CD14-positive monocyte (primary cell): Measurements from ENCODE around the gene GAS5. TPM values are rescaled to one million over a fixed set of nuclear protein-coding genes. Genes with fewer than 3 reads are reported as not detected.

Experiments
- DNase-seq, 3 donors: peaks; one replicate each; pipeline ENCODE4 v3.0.0-alpha.2; 2011 to 2022
- H2AFZ ChIP-seq: 2 replicates; pipeline ENCODE4 v1.6.0; 2012; ENCODE audit warnings: mild to moderate bottlenecking, low read depth, low read length, inconsistent platforms; ENCODE audit not compliant: insufficient read depth, poor library complexity, severe bottlenecking
- H3K27ac ChIP-seq, 2 donors: 1 replicate in 1 of 2; 2 replicates in 1 of 2; pipeline ENCODE4 v1.5.1; 2012 to 2013; ENCODE audit warnings: low read length in 2 of 2, control low read depth in 1 of 2, inconsistent platforms in 1 of 2, low read depth in 1 of 2, mild to moderate bottlenecking in 1 of 2
- H3K27me3 ChIP-seq, 2 donors: one replicate each; pipeline versions ENCODE4 v1.6.0 to v1.6.1; 2011 to 2013; ENCODE audit warnings: low read length in 2 of 2; ENCODE audit not compliant: control insufficient read depth in 2 of 2, insufficient read depth in 2 of 2
- H3K36me3 ChIP-seq, 2 donors: replicated peaks in 1 of 2; 1 replicate in 1 of 2; 2 replicates in 1 of 2; pipeline versions ENCODE4 v1.5.1 to v1.6.1; 2012 to 2013; ENCODE audit warnings: low read length in 2 of 2, control low read depth in 1 of 2, inconsistent platforms in 1 of 2, mild to moderate bottlenecking in 1 of 2; ENCODE audit not compliant: insufficient read depth in 2 of 2, control insufficient read depth in 1 of 2
- H3K4me1 ChIP-seq, 2 donors: 1 replicate in 1 of 2; 2 replicates in 1 of 2; pipeline versions ENCODE4 v1.5.1 to v1.6.1; 2012 to 2013; ENCODE audit warnings: low read length in 2 of 2, control low read depth in 1 of 2, inconsistent platforms in 1 of 2, mild to moderate bottlenecking in 1 of 2, moderate library complexity in 1 of 2; ENCODE audit not compliant: insufficient read depth in 2 of 2, control insufficient read depth in 1 of 2
- H3K4me2 ChIP-seq: replicated peaks from 2 replicates; pipeline ENCODE3; 2012; ENCODE audit warnings: low read length, moderate library complexity, mild to moderate bottlenecking; ENCODE audit not compliant: poor library complexity, severe bottlenecking; ENCODE audit errors: extremely low read depth
- H3K4me3 ChIP-seq, 3 experiments: fragments of 200-600 bp in 1 of 3; sonication (generic) in 1 of 3; replicated peaks in 1 of 3; 1 replicate in 2 of 3; 2 replicates in 1 of 3; pipeline ENCODE4 v1.5.1; 2011 to 2013; ENCODE audit warnings: low read length in 3 of 3, mild to moderate bottlenecking in 3 of 3, control low read depth in 2 of 3, low read depth in 2 of 3, inconsistent platforms in 1 of 3, moderate library complexity in 1 of 3
- H3K79me2 ChIP-seq: 2 replicates; pipeline ENCODE4 v1.6.0; 2012; ENCODE audit warnings: mild to moderate bottlenecking, control low read depth, inconsistent platforms, low read length, moderate library complexity; ENCODE audit not compliant: insufficient read depth
- H3K9ac ChIP-seq: 2 replicates; pipeline ENCODE4 v1.6.0; 2017; ENCODE audit warnings: low read length, mild to moderate bottlenecking; ENCODE audit not compliant: insufficient read depth, poor library complexity, severe bottlenecking
- H3K9me3 ChIP-seq, 2 donors: replicated peaks in 1 of 2; 1 replicate in 1 of 2; 2 replicates in 1 of 2; pipeline versions ENCODE4 v1.5.1 to v1.6.1; 2012 to 2013; ENCODE audit warnings: low read length in 2 of 2, control low read depth in 1 of 2; ENCODE audit not compliant: control insufficient read depth in 1 of 2, insufficient read depth in 1 of 2
- H4K20me1 ChIP-seq: 2 replicates; pipeline ENCODE4 v1.6.0; 2012; ENCODE audit warnings: mild to moderate bottlenecking, low read length, control low read depth, moderate library complexity; ENCODE audit not compliant: insufficient read depth
- H3K27ac Mint-ChIP-seq, 7 donors: one replicate each; pipeline ENCODE4 v1.8.0; 2020; ENCODE audit warnings: mild to moderate bottlenecking in 7 of 7, mixed read lengths in 7 of 7, moderate library complexity in 6 of 7, inconsistent platforms in 2 of 7
- H3K27me3 Mint-ChIP-seq, 3 donors: one replicate each; pipeline ENCODE4 v1.8.0; 2021 to 2022; ENCODE audit warnings: low read depth in 3 of 3, mild to moderate bottlenecking in 3 of 3, mixed read lengths in 3 of 3, moderate library complexity in 3 of 3, inconsistent platforms in 1 of 3
- H3K36me3 Mint-ChIP-seq, 2 donors: one replicate each; pipeline ENCODE4 v1.8.0; 2020; ENCODE audit warnings: mixed read lengths in 2 of 2, inconsistent platforms in 1 of 2, mild to moderate bottlenecking in 1 of 2
- H3K4me1 Mint-ChIP-seq: one replicate; pipeline ENCODE4 v1.8.0; 2020; ENCODE audit warnings: mild to moderate bottlenecking, mixed read lengths
- H3K4me3 Mint-ChIP-seq, 2 donors: one replicate each; pipeline ENCODE4 v1.8.0; 2020; ENCODE audit warnings: mild to moderate bottlenecking in 2 of 2, mixed read lengths in 2 of 2, moderate library complexity in 1 of 2
- H3K9me3 Mint-ChIP-seq, 7 donors: one replicate each; pipeline ENCODE4 v1.8.0; 2020 to 2022; ENCODE audit warnings: mixed read lengths in 7 of 7, mild to moderate bottlenecking in 6 of 7, moderate library complexity in 6 of 7, inconsistent platforms in 2 of 7
- WGBS: methylation state at CpG from one replicate; pipeline ENCODE4 v1.1.5; 2013; ENCODE audit warnings: missing lambda C conversion rate; ENCODE audit not compliant: insufficient coverage; 5-methylcytosine and 5-hydroxymethylcytosine counted together
- intact Hi-C, 2 donors: fragments of 100-400 bp; cut with micrococcal nuclease; formaldehyde crosslinking; loops; one replicate each; pipeline versions ENCODE4 v1.15.0 to v1.15.1; 2023
- polyA plus RNA-seq, 3 donors: library from polyadenylated mRNA; depleted of rRNA in 1 of 3; unstranded in 2 of 3; stranded (reverse) in 1 of 3; fragments of 300-500 nt in 2 of 3; fragments of >200 nt in 1 of 3; fragmentation: Illumina TruSeq in 2 of 3; gene quantifications; 1 replicate in 2 of 3; 2 replicates in 1 of 3; pipeline ENCODE4 v1.2.3, GENCODE V29; 2012 to 2021
- TF ChIP-seq, protein P1 (sequence below): fragments of 200-600 bp; IDR thresholded peaks from one replicate; pipeline ENCODE4 v1.8.0; 2022; ENCODE audit warnings: antibody characterized with exemption, mild to moderate bottlenecking

Gene GAS5
- polyA plus RNA-seq, 3 donors = 90.4 to 309 (median 92.0) TPM

DNA sequence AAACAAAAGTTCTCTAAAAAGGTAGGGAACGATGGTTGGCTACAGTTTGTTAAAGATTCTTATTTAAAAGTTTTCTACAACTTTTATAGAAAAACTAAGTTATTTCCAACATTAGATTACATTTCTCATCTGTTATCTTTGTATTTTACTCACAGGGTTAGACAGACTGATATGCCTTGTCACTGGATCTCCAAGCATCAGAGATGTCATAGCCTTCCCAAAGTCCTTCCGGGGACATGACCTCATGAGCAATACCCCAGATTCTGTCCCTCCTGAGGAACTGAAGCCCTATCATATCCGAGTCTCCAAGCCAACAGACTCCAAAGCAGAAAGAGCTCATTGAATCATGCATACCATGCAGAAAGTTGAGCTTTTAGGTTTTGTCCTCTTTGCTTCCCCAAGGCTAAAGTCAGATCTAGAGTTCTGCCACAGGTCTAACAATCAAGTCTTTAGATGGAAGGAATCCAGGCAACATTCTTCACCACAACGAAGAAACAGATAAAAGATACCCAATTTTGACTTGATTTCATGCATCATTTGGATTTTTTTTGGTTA, 10.3 kb downstream of the GAS5 start:
- no peaks in the 10 kb centered on the region for H3K27me3 Mint-ChIP-seq
- H3K4me1 Mint-ChIP-seq = no peaks in the 10 kb centered on the region
- Histone ChIP-seq H2AFZ (no peak overlapping the region), H4K20me1 (no peaks in the 10 kb centered on the region), H3K4me1 (no peaks in the 10 kb centered on the region), H3K36me3 (peaks cover 56 to 82% of the 10 kb centered on the region in 2 donors), H3K27me3 (no peaks in the 10 kb centered on the region), H3K9me3 (no peaks in the 10 kb centered on the region), H3K9ac (no peak overlapping the region), H3K4me2 (no peak overlapping the region), H3K4me3 (no peak overlapping the region), H3K79me2 (no peaks in the 10 kb centered on the region), H3K27ac (no peak overlapping the region)
- DNase-seq = no peak
- no peak overlapping the region for H3K4me3 Mint-ChIP-seq
- peaks cover 52 to 82% of the 10 kb centered on the region in 2 donors for H3K36me3 Mint-ChIP-seq
- 93% methylated on average over 2 of the region's 4 CpGs for WGBS
- H3K9me3 Mint-ChIP-seq = no peaks in the 10 kb centered on the region
- TF ChIP-seq, protein P1, sequence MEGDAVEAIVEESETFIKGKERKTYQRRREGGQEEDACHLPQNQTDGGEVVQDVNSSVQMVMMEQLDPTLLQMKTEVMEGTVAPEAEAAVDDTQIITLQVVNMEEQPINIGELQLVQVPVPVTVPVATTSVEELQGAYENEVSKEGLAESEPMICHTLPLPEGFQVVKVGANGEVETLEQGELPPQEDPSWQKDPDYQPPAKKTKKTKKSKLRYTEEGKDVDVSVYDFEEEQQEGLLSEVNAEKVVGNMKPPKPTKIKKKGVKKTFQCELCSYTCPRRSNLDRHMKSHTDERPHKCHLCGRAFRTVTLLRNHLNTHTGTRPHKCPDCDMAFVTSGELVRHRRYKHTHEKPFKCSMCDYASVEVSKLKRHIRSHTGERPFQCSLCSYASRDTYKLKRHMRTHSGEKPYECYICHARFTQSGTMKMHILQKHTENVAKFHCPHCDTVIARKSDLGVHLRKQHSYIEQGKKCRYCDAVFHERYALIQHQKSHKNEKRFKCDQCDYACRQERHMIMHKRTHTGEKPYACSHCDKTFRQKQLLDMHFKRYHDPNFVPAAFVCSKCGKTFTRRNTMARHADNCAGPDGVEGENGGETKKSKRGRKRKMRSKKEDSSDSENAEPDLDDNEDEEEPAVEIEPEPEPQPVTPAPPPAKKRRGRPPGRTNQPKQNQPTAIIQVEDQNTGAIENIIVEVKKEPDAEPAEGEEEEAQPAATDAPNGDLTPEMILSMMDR = no peak
- peak overlapping the region in 1 of 7 donors; percentile 3 for H3K27ac Mint-ChIP-seq
- intact Hi-C loops = no loop called here

DNA sequence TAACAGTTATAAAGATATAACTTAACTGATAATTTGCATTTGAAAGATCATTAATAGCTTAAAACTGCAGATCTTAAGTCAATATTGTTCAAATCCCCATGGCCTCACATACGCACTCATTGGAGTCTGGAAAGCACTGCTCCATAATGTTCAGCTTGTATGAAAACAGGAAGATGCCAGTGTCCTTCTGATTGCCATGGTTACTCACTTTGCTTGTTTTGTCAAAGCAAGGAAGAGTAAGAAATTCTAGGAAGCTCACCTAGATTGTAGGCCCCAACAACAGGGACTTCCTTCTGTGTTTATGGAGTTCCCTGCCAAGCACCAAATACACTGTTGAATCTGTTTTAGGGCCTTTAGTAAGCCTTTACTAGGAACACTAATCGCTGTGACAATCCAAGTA, 10.9 kb downstream of the GAS5 start:
- no peak overlapping the region for H3K4me3 Mint-ChIP-seq
- Histone ChIP-seq H3K4me2 (no peak overlapping the region), H4K20me1 (no peaks in the 10 kb centered on the region), H3K9me3 (no peaks in the 10 kb centered on the region), H3K4me3 (no peak overlapping the region), H2AFZ (no peak overlapping the region), H3K27me3 (no peaks in the 10 kb centered on the region), H3K79me2 (no peaks in the 10 kb centered on the region), H3K4me1 (no peaks in the 10 kb centered on the region), H3K9ac (no peak overlapping the region), H3K27ac (no peak overlapping the region), H3K36me3 (peaks cover 55 to 82% of the 10 kb centered on the region in 2 donors)
- intact Hi-C loops = no loop called here
- TF ChIP-seq, protein P1 = no peak
- no peaks in the 10 kb centered on the region for H3K9me3 Mint-ChIP-seq
- no peak overlapping the region for H3K27ac Mint-ChIP-seq
- H3K36me3 Mint-ChIP-seq = peaks cover 53 to 80% of the 10 kb centered on the region in 2 donors
- WGBS = no CpG with 5 or more reads among the region's 2 CpGs
- no peak for DNase-seq
- no peaks in the 10 kb centered on the region for H3K4me1 Mint-ChIP-seq
- H3K27me3 Mint-ChIP-seq = no peaks in the 10 kb centered on the region
